Esophagus squamous epithelium (tissue), 5 donors: ENCODE data around the gene DNAJB4. TPM values are rescaled to one million over a fixed set of nuclear protein-coding genes. Genes with fewer than 3 reads are reported as not detected.

Experiments
- DNase-seq: peaks from one replicate; lab custom pipeline; 2025; lab: John Stamatoyannopoulos, UW
- H3K27ac ChIP-seq, 4 donors: fragments of 200-600 bp; sonication (generic); one replicate each; pipeline ENCODE4 v1.5.1; 2016 to 2019; ENCODE audit warnings: mild to moderate bottlenecking in 1 of 4
- H3K27me3 ChIP-seq, 4 donors: fragments of 200-600 bp; sonication (generic); 1 replicate in 3 of 4; 2 replicates in 1 of 4; pipeline versions ENCODE4 v1.5.1 to v1.6.0; 2017 to 2021; ENCODE audit warnings: antibody characterized with exemption in 1 of 4
- H3K36me3 ChIP-seq, 3 donors: fragments of 200-600 bp; sonication (generic); one replicate each; pipeline ENCODE4 v1.5.1; 2016 to 2019
- H3K4me1 ChIP-seq, 3 donors: fragments of 200-600 bp; sonication (generic); one replicate each; pipeline ENCODE4 v1.5.1; 2017 to 2019
- H3K4me3 ChIP-seq, 4 donors: fragments of 200-600 bp; sonication (generic); 1 replicate in 3 of 4; 2 replicates in 1 of 4; pipeline ENCODE4 v1.5.1; 2016 to 2019; ENCODE audit warnings: mild to moderate bottlenecking in 2 of 4, moderate library complexity in 1 of 4
- H3K9me3 ChIP-seq, 3 donors: fragments of 200-600 bp; sonication (generic); one replicate each; pipeline ENCODE4 v1.5.1; 2016 to 2019
- POLR2A ChIP-seq, 4 donors: fragments of 450-650 bp; IDR thresholded peaks; one replicate each; pipeline ENCODE4 v1.6.1; 2017; ENCODE audit warnings: antibody characterized with exemption in 4 of 4, mild to moderate bottlenecking in 4 of 4, moderate library complexity in 3 of 4
- WGBS, 2 donors: methylation state at CpG; one replicate each; pipeline ENCODE4 v1.1.5; 2018; 5-methylcytosine and 5-hydroxymethylcytosine counted together
- intact Hi-C: fragments of 100-400 bp; cut with DNase I; formaldehyde crosslinking; loops from one replicate; pipeline ENCODE4 v1.15.0; 2022
- total RNA-seq, 4 donors: library from RNA; depleted of rRNA; stranded (reverse); fragments of >200 nt; gene quantifications; one replicate each; pipeline ENCODE4 v1.1.0, GENCODE V29; 2016
- TF ChIP-seq, protein P1 (sequence below), 6 experiments: fragments of 450-650 bp in 4 of 6; fragments of 200-600 bp in 2 of 6; sonication (generic) in 2 of 6; IDR thresholded peaks; one replicate each; pipeline ENCODE4 v1.5.1; 2016 to 2019; ENCODE audit warnings: antibody characterized with exemption in 6 of 6, mild to moderate bottlenecking in 4 of 6, moderate library complexity in 4 of 6
- donor health status: DM: yes; HTN: yes; CAD: no.

The DNAJB4 gene
- total RNA-seq, 4 donors from 2014 or later, result 11.9 to 27.3 (median 22.5) TPM

GRCh38 chr1:78045926-78046778, 41.4 kb downstream of the DNAJB4 start, which contains the start of gene GIPC2:
TSS of gene GIPC2 (plus strand) at chr1:78045966. CDS start at chr1:78046095, 129 bp downstream.
- Histone ChIP-seq H3K27me3 (peaks cover 0 to 21% (median 0%) of the 10 kb centered on the region in 4 donors), H3K9me3 (no peaks in the 10 kb centered on the region), H3K4me1 (peaks cover 0 to 21% (median 5%) of the 10 kb centered on the region in 3 donors), H3K4me3 (peak within 1 kb of the TSS; percentile 53 to 79 (median 66)), H3K36me3 (no peaks in the 10 kb centered on the region), H3K27ac (peak within 1 kb of the TSS; percentile 72 to 83 (median 72))
- no peak for DNase-seq
- TF ChIP-seq, protein P1, sequence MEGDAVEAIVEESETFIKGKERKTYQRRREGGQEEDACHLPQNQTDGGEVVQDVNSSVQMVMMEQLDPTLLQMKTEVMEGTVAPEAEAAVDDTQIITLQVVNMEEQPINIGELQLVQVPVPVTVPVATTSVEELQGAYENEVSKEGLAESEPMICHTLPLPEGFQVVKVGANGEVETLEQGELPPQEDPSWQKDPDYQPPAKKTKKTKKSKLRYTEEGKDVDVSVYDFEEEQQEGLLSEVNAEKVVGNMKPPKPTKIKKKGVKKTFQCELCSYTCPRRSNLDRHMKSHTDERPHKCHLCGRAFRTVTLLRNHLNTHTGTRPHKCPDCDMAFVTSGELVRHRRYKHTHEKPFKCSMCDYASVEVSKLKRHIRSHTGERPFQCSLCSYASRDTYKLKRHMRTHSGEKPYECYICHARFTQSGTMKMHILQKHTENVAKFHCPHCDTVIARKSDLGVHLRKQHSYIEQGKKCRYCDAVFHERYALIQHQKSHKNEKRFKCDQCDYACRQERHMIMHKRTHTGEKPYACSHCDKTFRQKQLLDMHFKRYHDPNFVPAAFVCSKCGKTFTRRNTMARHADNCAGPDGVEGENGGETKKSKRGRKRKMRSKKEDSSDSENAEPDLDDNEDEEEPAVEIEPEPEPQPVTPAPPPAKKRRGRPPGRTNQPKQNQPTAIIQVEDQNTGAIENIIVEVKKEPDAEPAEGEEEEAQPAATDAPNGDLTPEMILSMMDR (IDR thresholded peaks at IDR 0.05), result no peak
- no peak for TF ChIP-seq POLR2A (IDR thresholded peaks at IDR 0.05)
- WGBS, 2 donors, result 1 to 16% methylated on average over 35 to 42 of the region's 85 CpGs
- intact Hi-C loops, result no loop called here

GRCh38 chr1:78047106-78047505, 42.4 kb downstream of the DNAJB4 start:
- peaks cover 0 to 21% (median 5%) of the 10 kb centered on the region in 3 donors for H3K4me1 ChIP-seq
- no peak for DNase-seq
- peak overlapping the region in 3 of 4 donors; percentile 72 to 83 (median 73) for H3K27ac ChIP-seq
- no peaks in the 10 kb centered on the region for H3K36me3 ChIP-seq
- TF ChIP-seq, protein P1 (IDR thresholded peaks at IDR 0.05), result peak in 2 of 6 experiments; percentile 6 to 16
- no peak for TF ChIP-seq POLR2A (IDR thresholded peaks at IDR 0.05)
- H3K4me3 ChIP-seq, result peak overlapping the region in 3 of 4 donors; percentile 59 to 79 (median 73)
- H3K27me3 ChIP-seq, result peaks cover 0 to 21% (median 0%) of the 10 kb centered on the region in 4 donors
- intact Hi-C loops, result no loop called here
- 52 to 73% methylated on average over 5 of the region's 5 CpGs for WGBS, 2 donors
- no peaks in the 10 kb centered on the region for H3K9me3 ChIP-seq

DNA sequence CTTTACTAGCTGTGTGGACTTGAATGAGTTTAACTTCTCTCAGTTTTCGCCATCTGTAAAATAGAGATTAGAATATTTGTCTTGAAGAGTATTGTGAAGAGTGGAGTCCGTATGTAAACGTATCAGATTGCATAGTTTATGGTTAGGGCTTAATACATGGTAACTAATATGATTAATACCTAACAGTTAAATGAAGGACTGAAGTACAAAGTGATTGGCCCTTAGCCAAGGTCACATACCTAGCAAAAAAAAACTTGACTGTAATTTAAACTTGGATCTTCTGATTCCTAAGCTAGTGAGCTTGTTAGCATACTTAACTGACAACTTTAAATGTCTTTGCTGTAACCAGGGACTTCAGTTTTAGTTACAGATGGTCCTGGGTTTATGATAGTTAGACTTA, 42.9 kb downstream of the DNAJB4 start:
- peak overlapping the region in 2 of 4 donors; percentile 59 to 73 for H3K4me3 ChIP-seq
- no peak for DNase-seq
- no peaks in the 10 kb centered on the region for H3K36me3 ChIP-seq
- intact Hi-C loops, result no loop called here
- H3K27ac ChIP-seq, result peak overlapping the region in 3 of 4 donors; percentile 72 to 83 (median 73)
- peaks cover 0 to 21% (median 5%) of the 10 kb centered on the region in 3 donors for H3K4me1 ChIP-seq
- peaks cover 0 to 21% (median 0%) of the 10 kb centered on the region in 4 donors for H3K27me3 ChIP-seq
- TF ChIP-seq, protein P1 (IDR thresholded peaks at IDR 0.05), result no peak
- TF ChIP-seq POLR2A (IDR thresholded peaks at IDR 0.05), result no peak
- H3K9me3 ChIP-seq, result no peaks in the 10 kb centered on the region
- 68 to 82% methylated on average over 3 of the region's 3 CpGs for WGBS, 2 donors

DNA sequence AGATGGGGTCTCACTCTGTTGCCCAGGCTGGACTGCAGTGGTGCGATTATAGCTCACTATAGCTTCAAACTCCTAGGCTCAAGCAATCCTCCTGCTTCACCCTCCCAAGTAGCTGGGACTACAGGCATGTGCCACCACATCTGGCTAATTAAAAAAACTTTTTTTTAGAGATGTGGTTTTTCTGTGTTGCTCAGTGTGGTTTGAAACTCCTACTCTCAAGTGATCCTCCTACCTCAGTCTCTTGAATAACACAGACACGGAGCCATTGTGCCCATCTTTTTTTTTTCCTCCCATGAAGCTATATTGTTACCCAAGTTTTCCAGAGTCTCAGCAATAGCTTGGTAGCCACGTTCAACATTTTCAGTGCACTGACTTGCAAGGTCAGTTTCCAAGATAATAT, 43.7 kb downstream of the DNAJB4 start:
- intact Hi-C loops, result no loop called here
- Histone ChIP-seq H3K4me1 (peaks cover 0 to 21% (median 5%) of the 10 kb centered on the region in 3 donors), H3K27ac (no peak overlapping the region), H3K27me3 (peaks cover 0 to 21% (median 0%) of the 10 kb centered on the region in 4 donors), H3K9me3 (no peaks in the 10 kb centered on the region), H3K4me3 (no peak overlapping the region), H3K36me3 (no peaks in the 10 kb centered on the region)
- no peak for TF ChIP-seq POLR2A (IDR thresholded peaks at IDR 0.05)
- TF ChIP-seq, protein P1 (IDR thresholded peaks at IDR 0.05), result no peak
- 81 to 82% methylated on average over 3 of the region's 3 CpGs for WGBS, 2 donors
- DNase-seq, result no peak

DNA sequence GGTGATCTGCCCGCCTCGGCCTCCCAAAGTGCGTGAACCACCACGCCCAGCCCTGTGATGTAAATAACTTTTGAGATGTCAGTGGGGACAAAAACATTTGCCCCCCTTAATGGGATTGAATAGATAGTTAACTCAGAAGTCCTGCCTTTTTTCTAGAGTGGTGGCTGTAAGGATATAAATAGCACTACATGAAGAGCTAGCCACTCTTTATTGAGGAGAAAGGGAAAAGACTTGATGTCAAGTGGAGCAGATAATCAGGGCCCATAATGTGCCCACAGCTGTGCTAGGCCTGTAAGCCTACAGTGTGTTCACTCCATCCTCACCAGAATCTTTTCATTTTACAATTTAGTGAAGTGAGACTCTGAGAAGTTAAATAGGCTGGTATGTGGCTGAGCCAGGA, 44.7 kb downstream of the DNAJB4 start:
- no peaks in the 10 kb centered on the region for H3K36me3 ChIP-seq

More for the DNA sequence above, 44.7 kb downstream of the DNAJB4 start:
- Histone ChIP-seq H3K4me3 (no peak overlapping the region), H3K9me3 (no peaks in the 10 kb centered on the region), H3K4me1 (peaks cover 0 to 21% (median 5%) of the 10 kb centered on the region in 3 donors), H3K27ac (no peak overlapping the region), H3K27me3 (peaks cover 0 to 21% (median 0%) of the 10 kb centered on the region in 4 donors)
- intact Hi-C loops, result no loop called here
- no peak for TF ChIP-seq POLR2A (IDR thresholded peaks at IDR 0.05)
- TF ChIP-seq, protein P1 (IDR thresholded peaks at IDR 0.05), result no peak
- DNase-seq, result no peak
- 100% methylated on average over 1 of the region's 4 CpGs for WGBS, 2 donors
